Stimulated activated CD4-positive, alpha-beta T cell treated with anti-CD3 and anti-CD28 coated beads, Interleukin-1b, Interleukin-23, amount 100 ng/mL, for 24 hours (primary cell): ENCODE results near the gene ACOX2.
A peak's percentile ranks its signal among the peaks of the same experiment; 100 is the strongest.

Experiments
- DNase-seq, 4 experiments: peaks; one replicate each; pipeline ENCODE4 v3.0.0-alpha.2; 2020; ENCODE audit warnings: low read depth in 4 of 4, low spot score in 1 of 4

Gene ACOX2

DNA sequence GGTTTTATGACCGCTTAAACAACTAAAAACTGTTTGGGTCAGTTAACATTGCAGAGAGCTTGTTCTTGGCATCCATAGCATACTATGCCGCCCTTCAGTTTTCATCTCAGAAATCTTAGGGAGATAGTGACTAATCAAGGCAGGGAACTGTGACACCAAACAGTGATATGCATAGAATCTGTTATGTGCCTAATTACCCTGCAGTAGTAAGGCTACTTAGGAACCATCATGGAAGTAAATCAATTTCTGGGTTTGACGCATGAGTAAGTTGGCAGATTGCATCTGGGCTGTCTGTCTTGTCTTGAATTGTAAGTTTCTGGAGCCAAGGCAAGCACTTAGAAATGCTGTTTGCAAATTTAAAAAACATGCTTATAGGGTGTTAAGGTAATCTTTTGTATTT, 22.6 kb downstream of the ACOX2 start:
- DNase-seq: no peak

DNA sequence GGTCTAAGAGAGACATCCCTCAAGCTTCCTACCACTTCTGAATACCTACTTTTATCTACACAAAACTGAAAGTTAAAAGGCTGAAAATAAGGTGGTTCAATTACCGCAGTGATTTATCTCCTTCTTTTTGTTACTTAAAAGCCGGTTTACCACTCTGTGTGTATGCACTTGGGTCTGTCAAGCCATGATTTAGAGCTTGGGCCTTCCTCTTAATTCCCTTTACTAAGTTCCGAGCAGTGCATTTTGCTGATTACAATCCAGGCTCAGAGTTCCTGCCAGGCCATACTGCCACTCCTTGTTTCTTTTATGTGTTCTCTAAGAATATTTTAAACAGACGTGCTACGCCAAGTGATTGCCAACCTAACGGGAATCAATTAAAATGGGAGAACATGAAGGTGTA, 28.6 kb downstream of the ACOX2 start:
- DNase-seq: no peak

DNA sequence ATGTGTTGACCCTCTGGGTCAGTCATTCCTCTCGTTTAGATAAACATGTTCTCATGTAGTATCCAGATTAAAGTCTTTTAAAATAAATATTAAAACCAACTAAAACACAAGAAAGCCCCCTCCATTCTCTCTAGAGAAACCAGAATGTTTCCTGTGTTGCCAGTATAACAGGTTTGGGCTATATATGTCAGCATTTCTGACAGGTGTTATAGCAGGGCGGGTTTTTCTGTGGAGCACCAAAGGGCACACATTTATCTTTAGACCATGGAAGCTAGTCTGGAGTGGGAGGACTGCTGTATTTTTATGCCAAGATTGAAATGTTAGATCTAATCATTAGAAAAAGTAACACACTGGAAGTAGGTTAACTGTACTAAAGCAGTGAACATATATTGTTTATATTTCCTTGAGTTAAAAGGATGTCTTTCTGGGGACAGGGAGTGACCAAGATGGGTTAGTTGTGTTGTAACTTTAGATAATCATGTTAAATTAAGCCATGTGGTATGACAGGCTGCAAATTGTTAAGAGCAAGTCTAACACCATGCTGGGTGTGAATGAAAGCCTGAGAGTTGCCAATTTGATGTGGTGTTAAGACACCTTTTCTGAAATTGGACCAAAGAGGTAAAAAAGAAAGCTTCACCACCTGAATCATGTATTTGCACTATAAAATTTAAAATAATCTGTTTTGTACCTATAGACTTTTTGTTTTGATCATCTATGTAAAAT, 29.5 kb downstream of the ACOX2 start:
- DNase-seq: no peak

DNA sequence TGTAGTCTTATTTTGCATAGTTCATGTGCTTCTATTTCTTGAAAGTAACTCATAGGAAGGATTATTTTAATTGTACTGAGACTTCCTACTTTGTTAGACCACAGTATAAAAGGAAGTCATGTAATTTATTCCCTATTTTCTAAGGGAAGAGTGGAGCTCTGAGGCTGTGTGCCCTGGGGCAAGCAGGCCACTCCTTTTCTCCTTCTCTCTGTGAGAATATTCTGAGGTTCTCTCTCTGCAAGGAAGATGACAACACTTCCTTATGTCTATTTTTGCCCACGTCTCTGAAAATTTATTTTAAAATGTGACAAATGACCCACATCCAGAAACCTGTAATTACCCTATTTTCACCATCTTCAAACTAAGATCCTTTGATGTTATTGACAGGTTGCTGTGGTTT, 34.1 kb downstream of the ACOX2 start:
- no peak for DNase-seq

DNA sequence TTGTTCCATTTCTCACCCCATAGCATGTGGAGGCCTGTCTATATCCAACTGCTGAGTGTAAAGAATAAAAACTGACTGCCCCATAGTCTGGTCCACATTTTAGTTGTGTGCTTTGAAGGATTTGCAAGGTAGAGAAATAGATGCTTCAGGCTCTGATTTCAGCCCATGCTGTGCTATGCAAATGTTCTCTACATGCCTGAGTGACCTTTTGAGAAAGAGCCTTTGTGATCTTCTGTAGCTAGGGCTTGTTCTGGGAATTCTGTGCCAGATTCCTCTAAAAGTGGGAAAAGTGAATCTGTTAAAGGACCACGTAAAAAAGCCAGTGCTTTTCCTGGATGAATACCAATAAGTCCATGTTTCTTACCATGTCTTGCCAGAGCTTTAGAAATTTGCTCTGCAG, 39.9 kb downstream of the ACOX2 start:
- no peak for DNase-seq

DNA sequence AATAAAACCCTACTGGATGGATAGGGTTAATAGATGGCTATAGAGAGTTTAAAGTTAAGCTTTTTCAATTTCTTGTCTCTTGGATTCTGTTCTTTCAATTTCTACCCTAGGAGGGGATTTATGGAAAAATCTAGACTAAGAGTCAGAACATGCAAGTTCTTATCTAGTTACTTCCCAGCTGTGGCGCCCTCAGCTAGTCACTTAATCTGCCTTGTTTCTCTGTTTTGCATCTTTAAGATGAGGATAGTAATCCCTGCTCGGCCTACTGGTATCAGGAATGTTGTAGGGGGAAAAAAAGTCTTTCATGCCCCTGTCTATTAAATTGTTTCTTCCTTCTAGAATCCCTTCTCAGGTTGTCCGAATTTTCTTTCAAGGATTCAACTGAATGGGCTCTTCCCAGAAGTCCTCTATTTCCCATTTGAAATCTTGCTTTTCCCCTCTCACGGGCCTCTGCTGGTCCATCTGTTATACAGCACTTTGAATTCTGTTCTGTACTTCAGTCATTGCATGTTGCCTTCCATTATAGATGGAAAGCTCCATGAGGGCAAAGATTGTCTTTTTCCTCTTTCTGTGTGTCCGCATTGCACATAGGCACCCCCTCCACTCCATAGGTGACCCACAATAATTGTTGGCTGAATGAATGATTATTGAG, 40.7 kb downstream of the ACOX2 start:
- DNase-seq: no peak

DNA sequence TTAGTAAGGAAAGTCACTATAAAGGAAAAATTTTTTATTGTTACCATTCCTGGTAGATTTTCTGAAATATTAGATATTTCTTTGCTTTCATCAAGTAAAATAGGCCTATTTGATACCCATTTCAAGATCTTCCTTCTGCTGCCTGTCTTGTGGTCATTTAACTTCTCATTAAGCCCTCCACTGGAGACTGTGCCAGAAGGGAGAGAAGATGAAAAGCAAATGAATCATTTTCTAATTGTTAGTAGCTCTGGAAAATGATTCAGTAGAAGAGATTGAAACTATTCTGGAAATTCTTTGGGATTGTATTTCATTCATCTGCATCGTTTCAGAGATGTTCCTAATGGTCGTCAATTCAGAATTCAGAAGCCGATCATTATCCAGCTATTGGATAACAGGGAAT, 41.9 kb downstream of the ACOX2 start:
- DNase-seq: no peak

DNA sequence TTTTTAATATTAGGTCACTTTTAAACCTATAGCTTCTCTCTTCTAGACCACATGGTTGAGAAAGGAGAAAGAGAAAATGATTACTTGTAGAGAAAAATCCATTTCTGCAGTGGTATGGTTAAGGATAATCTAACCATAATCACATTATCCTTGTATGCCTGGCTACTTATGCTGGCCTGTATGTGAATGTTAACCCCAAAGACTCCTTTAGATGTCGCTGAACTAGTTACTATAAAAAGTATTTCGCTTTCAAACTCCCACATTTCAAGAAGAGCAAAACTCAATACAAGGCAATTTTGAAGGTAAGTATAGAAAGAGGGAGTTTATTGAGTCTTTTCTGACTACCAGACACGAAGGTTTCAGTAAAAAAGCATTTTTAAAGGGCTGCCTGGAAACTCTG, 42.9 kb downstream of the ACOX2 start:
- DNase-seq: no peak

DNA sequence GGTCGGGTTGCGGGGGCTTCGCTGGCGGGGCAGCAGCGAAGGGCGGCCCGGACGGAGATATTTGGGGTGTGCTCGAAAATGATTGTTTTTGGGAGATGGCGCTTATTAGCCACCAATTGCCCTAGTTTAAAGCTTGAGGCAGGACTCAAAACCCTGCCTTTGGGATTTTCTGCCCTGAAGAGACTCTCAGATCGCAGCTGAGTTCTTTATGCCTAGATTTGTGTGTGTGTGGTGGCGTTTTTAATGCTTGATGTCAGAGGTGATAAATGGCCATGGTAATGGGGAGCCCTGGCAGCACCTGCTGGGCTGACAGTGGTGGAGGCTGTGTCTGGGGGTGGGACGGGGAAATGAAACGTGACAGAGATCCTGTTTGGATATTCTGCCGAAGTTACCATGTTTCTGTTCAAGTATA, 44.5 kb downstream of the ACOX2 start:
- DNase-seq: peak in 1 of 4 experiments; percentile 20

DNA sequence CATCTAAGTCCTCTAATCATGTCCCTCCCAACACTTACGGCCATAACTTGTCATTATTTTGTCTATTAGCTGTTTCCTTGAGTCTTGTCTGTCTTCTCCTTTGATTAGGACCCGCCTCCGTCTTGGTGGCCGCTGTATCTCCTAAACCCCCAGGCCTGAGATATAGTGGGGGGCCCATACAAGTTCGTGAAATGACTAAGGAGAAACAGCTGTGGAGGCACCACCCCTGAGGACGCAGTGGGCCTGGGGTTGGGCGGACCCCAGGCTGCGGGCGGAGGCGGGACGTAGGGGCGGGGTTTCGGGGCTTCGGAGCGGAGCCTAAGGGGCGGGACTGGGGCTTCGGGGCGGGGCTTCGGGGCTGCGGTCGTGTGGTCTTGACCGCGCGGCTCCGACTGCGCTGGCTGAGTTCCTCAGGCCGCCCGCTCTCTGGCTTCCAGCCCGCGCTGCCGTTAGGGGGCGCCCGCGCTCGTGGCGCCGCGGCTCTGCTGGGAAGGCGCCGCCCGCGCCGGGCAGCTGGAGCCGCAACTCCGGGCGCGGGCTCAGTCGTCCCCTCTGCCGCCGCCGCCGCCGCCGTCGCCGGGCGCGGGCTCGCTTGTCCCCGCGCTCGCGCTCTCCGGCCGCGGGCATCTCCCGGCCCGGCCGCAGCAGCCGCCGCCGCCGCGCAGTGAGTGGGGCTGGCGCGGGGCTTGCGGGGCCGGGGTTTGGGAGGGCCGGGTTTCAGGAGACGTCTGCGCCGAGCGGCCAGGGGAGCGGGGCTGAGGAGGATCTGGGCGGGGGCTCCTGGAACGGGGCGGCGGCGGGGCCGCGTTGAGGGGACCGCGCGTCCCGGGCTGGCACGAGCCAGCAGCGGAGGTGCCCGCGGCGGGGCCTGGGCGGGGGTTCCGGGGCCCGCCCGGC, 45.2 kb downstream of the ACOX2 start, which contains the start of gene KCTD6:
Gene KCTD6 (plus strand): TSS at position 591 of the 897 bp plus-strand sequence. CDS start 6,660 bp downstream, outside the sequence.
- DNase-seq: peak; percentile 73 to 82 (median 74)

DNA sequence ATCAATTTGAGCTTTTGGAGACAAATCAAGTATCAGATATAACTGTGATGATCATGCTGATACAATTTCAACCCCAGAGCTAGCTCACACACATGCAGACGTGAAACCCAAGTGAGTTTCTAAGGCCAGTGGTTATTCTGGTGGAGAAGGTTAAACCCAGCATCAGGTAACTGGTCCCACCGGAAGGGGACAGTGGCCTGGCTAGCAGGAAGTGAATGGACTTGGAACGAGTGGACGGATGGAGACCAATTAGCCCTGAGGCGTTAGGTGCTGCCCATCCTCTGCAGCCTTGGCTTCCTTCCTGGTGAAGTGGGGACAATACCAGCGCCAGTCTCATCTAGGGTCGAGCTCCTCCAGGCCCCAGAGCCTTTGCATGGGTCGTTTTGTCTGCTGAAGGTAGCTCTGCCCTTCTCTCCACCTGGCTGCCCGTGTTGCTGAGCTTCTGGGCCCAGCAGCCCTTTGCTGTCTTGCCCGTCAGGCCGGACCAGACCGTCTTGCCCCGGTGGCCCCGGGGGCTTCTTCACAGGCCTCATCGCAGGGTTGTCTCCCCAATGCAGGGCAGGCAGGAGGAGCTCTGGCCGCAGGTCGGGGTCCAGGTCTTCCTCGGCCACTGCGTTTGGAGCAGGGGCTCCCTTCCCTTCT, 46.0 kb downstream of the ACOX2 start:
- no peak for DNase-seq

DNA sequence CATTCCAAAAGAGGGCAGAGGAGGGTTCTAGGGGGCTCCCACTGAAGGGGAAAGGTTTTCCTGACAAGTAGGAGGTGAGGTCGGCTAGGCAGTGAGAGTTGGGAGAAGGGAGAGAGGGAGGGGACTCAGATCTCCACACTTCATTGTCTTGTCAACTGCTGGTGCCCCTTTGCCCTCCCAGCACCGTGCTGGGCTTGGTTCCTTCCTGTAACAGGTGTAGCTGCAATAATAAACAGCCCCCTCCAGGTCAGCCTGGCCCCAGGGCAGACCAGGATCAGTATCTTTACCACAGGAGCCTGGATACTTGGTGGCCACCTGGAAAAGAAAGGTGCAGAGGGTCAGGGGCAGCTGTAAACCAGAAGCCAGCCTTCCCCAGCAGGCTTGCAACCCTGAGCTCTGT, 48.0 kb downstream of the ACOX2 start:
- DNase-seq: no peak

DNA sequence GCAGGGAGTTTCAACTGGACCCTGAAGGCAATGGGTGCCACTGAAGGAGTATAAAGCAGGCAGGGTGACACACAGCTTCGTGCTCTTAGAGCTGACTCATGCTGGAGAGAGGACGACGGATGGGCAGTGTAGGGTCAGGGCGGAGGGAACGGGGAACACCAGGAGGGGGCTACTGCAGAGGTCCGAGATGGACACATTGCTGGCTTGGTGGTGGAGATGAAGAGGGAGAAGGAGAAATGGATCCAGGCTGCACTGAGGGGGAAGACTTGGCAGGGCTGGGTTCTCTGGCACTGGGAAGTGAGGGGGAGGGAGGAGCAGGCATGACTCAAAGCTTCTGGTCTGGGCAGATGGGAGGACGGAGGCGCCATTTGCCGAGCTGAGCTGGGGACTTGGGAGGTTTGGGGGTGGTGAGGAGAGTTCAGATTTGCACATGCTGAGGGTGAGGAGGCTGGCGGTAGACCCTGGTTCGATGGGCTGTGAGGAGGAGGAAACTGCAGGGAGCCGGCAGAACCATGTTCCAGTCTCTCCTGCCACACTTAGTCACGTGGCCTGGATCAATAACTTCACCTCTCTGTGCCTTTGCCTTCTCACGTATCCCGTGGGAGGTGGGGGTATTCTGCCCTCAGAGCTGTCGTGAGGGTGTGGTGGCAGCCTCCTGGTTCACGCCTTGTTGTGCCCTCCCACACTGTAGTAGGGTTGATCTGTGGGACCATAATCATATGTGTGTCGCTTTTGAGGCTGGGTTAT, 49.7 kb downstream of the ACOX2 start:
- no peak for DNase-seq

DNA sequence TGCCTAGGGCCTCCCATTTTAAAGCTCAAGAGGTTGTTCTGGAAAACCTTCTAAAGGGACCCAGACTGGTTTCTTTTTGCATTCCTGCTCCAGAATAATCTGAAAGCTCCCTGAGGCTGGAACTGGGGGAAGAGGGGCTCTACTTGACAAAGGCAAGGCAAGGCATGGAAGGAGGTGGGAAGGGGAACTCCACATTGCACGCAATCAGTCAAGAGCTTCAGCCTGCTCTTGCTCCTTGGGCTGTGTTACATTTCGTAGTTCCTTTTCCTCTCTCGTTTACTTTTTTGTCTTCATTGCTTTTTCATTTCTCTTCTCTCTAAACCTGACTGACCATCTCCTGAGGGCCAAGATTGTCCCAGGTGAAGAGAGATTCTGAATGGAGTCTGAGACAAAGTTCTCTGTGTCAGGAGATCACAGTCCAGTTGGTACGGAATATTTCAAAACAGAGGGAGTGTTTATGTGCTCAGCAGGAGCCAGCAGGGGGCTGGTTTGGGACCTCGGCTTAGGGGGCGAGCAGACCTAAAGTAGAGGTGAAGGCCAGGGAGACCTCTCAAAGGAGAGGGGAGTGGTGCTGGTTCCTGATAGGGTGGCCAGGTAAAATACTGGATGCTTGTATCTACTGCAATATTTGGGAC, 51.1 kb downstream of the ACOX2 start:
- no peak for DNase-seq

DNA sequence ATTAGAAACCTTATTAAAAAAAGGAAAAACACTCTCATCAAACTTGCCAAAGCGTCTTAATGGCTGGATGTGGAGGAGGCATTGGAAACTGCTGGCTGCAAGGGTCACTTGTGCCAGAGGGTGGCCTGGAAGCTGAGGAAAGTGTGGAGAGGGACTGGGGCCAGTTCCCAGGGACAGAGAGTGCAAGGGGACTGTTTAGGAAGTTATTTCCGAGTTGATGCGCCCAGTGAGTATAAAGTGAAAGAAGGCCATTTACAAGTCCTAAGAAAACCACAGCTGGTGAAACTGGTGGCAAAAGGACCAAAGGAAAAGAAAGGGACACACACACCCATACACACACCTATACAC, 52.3 kb downstream of the ACOX2 start:
- DNase-seq: no peak

DNA sequence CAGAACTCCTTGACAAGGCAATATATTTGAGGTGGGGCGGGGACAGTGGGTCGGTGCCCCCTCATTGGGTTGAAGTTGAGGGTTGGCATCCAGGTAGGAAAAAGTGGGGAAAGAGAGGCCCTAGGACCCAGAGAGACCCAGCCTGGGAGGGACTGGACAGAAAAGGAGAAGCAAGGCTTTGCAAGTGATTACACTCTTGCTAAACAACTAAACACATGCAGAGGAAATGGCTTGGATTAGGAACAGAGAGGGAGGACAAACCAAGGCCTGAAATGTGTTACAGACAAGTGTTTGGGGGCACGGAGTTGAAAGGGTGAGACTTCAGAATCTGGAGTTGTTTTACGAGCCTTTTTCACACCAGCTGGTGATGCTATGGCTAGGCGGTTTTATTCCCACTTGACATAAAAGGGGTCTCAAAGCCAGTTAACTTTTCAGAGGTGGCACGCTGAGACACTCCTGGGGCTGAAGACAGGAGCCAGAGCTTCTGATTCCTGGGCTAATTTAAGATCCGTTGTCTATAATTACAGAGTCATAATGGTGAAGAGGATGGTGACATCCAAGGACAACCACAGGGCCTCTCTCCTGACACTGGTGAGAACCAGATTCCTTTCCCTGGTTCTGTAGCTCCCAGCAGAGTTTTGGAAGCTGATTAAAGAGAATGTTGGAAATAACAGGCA, 52.8 kb downstream of the ACOX2 start:
- DNase-seq: no peak

DNA sequence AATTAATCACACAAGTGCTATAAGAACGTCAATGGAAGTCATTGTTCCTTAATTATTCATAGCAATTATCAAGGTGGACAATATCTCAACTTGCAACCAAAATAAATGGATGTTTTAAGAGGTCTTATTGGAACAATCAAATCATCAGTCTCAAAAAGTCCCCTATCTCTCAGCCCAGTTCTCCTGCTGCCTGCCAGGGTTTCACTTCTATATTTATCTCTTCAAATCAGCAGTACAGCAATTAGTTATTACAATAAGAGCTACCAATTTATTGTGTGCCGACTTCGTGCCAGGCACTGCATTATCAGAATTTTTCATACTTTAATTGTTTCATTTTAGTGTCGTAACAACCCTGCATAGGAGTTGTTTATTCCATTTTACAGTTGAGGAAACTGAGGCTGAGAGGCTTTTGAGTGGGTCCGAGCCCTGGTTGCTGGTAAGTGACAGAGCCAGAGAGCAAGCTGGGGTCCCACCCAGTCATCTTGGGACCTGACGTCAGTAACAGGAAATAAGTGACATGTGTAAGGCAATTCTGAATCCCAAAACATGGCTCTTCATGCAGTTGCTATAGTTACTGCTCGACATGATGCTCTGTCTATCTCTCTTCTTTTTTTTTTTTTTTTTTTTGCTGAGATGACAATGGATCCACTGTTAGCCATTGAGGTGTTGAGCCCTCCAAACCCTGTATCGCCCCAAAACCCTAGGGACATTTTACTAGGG, 53.9 kb downstream of the ACOX2 start:
- DNase-seq: no peak

DNA sequence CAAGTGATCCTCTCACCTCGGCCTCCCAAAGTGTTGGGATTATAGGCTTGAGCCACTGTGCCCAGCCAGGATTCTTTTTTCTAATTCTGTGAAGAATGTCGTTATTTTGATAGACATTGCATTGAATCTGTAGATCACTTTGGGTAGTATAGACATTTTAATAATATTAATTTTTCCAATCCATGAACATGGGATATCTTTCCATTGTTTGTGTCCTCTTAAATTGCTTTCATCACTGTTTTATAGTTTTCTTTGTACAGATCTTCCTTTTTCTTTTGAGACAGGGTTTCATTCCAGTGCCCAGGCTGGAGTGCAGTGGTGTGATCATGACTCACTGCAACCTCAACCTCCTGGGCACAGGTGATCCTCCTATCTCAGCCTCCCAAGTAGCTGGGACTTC, 56.7 kb downstream of the ACOX2 start:
- DNase-seq: no peak

DNA sequence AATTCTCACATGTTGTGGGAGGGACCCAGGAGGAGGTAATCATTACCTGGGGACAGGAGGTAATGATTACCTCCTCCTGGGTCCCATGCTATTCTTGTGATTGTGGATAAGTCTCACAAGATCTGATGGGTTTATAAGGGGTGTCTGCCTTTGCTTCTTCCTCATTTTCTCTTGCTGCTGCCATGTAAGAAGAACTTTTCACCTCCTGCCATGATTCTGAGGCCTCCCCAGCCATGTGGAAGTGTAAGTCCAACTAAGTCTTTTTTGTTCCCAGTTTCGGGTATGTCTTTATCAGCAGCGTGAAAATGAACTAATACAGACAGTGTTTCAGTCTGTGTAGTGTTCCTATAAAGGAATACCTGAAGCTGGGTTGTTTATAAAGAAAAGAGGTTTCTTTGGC, 58.2 kb downstream of the ACOX2 start:
- DNase-seq: no peak
